Urinary bladder (tissue), 4 donors: ENCODE data around the gene DHDH. TPM values are rescaled to one million over a fixed set of nuclear protein-coding genes. Genes with fewer than 3 reads are reported as not detected.
A peak's percentile ranks its signal among the peaks of the same experiment; 100 is the strongest.

Experiments used
- DNase-seq: peaks from one replicate; pipeline ENCODE4 v3.0.0-alpha.2; 2015; ENCODE audit errors: extremely low spot score
- H3K27ac ChIP-seq: one replicate; pipeline ENCODE4 v1.5.1; 2013; ENCODE audit warnings: low read depth, mild to moderate bottlenecking, moderate library complexity
- H3K36me3 ChIP-seq: one replicate; pipeline ENCODE4 v1.6.1; 2013; ENCODE audit warnings: mild to moderate bottlenecking, moderate library complexity; ENCODE audit not compliant: insufficient read depth
- H3K4me1 ChIP-seq: one replicate; pipeline ENCODE4 v1.6.1; 2013; ENCODE audit warnings: mild to moderate bottlenecking, moderate library complexity; ENCODE audit not compliant: insufficient read depth
- H3K4me3 ChIP-seq: one replicate; pipeline ENCODE4 v1.5.1; 2013; ENCODE audit warnings: low read depth, low read length
- WGBS: extraction: QIAGEN DNeasy Blood & Tissue Kit; methylation state at CpG from one replicate; pipeline ENCODE4 v1.1.7; 2013; 5-methylcytosine and 5-hydroxymethylcytosine counted together
- polyA plus RNA-seq: library from polyadenylated mRNA; stranded (reverse); fragments of 200-250 nt; gene quantifications from one replicate; pipeline ENCODE4 v1.2.3, GENCODE V29; 2013
- total RNA-seq: library from RNA; depleted of rRNA; stranded (reverse); fragments of >200 nt; gene quantifications from one replicate; pipeline ENCODE4 v1.2.3, GENCODE V29; 2014
- donor health status: healthy with polysubstance abuse.
- donor health status: healthy.

The DHDH gene
- total and polyA plus RNA-seq, 2 donors = 0.37 to 0.75 TPM

DNA sequence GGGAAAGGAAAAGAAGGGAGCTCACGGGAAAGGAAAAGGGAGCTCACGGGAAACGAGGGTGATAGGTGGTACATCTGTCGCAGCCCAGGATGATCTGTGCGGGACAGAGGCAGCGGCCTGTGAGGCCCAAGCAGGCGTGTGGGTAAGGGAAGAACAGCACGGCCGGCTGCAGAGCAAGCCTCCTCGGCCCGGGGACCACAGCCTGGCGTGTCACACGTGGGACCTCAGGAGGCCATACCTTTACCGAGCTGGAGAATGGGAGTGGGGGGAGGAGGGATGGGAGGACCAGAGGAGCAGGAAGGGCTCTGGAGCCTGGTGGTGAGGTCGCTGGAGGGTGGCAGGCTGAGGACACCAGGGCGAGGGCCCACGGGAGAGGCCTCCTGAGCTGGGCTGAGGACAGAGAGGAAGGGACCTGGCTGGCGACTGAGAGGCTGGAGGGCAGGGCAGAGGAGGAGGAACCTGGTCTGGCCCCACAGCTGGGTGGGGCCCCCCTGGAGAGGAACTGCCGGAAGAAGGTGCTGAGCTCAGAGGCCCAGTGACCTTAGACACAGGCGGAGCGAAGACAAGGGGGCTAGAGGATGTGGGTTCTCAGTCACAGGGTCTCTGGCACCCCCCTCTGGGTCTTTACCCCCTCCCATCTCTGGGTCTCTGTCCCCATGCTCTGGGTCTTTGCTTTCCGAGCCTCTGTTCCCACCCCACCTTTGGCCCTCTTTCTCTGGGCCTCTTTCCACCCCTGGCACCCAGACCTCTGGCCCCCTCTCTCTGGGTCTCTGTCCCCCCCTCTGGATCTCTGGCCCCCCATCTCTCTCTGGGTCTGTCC lies 28.7 kb downstream of the DHDH start:
- DNase-seq = no peak
- 64% methylated on average over 22 of the region's 22 CpGs for WGBS
- H3K27ac ChIP-seq = peak overlapping the region; percentile 80
- H3K4me1 ChIP-seq = peaks cover 5% of the 10 kb centered on the region
- H3K36me3 ChIP-seq = no peaks in the 10 kb centered on the region
- no peak overlapping the region for H3K4me3 ChIP-seq

DNA sequence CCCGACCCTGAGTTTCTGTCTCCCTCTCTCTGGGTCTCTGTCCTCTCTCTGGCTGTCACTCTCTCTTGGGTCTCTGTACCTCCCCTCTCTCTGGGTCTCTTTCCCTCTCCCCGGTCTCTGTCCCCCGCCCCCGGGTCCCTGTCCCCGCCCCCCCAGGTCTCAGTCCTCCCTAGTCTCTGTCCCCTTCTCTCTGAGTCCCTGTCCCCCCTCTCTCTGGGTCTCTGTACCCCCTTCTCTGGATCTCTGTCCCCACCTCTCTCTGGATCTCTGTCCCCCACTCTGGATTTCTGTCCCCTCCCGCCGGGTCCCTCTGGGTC lies 29.3 kb downstream of the DHDH start:
- 62% methylated on average over 7 of the region's 7 CpGs for WGBS
- H3K36me3 ChIP-seq = no peaks in the 10 kb centered on the region
- peak overlapping the region; percentile 80 for H3K27ac ChIP-seq
- H3K4me3 ChIP-seq = no peak overlapping the region
- H3K4me1 ChIP-seq = peaks cover 5% of the 10 kb centered on the region
- no peak for DNase-seq

DNA sequence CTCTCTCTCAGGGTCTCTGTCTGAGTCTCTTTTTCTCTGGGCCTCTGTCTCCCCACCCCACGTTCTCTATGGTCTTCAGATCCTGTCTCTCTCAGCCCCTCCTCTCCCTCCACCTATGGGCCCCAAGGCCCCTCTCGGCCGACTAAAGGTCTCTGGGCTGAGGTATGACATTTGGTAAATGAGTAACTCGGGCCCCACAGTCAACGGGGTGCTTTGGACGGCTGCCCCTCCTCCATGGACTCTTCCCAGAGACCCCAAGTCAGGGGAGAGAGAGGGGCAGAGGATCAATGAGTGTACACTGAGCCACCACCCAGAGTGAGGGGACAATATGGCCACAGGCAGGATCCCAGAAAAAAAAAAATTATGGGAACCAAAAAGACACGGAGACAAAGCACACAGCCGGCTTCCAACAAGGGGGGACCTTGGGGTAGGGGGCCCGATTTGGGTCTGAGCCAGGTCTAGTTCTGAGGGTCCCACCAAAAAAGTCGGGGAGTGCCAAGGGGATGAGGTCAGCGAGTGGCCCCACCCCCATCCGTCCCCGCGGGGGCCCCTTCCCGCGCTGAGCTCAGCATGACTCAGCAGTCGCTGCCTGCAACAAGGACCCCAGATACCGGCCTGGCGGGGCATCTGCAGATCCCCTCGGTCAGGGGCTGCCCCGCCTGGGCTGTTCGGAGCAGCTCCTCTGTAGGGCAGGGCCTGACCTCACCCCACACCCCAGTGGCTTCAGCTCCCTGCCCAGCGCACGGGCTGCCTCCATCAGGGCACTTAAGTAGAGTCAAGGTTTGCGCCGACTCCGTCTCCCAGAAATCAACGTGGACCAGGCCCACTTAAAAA lies 30.1 kb downstream of the DHDH start:
- WGBS = 7% methylated on average over 28 of the region's 28 CpGs
- DNase-seq = no peak
- peaks cover 5% of the 10 kb centered on the region for H3K4me1 ChIP-seq
- H3K27ac ChIP-seq = peak overlapping the region; percentile 68
- no peaks in the 10 kb centered on the region for H3K36me3 ChIP-seq
- H3K4me3 ChIP-seq = peak overlapping the region; percentile 17

DNA sequence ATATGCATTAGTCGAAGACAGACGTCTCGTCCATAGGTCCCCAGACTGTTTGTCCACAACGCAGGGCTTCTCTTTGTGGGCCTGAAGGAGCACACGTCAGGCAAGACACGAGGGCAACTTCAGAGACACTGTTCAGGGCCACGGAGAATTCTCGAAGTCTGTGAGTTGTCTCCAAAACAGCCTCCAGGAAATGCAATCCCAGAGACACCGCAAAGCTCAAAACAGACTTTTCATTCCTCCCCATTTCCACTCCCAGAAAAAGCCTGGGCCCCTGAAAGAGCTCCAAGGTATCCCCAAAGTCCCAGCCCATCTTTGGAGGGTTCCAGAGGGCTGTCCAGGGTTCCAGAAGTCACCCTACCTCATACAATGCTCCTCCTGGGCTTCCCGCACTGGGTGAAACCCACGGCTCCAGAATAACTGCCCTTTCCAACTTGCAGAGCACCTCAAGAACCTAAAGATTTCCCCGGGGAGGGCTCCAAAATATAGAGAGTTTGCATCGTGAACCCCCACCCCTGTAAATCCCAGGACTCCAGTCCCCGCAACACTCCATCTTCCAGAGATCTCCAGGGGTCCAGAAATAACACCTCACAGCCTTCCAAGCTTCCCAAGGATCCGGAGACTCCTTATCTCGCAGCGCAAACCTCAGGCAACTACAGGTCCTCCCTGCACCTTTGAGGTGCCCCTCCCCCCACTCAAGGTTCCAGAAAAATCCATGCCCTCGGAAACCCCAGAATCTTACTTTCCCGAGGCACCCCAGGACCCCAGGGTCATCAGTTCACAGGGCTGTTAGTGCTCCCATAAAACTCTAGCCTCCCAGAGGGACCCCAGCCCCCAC lies 30.9 kb downstream of the DHDH start:
- Histone ChIP-seq H3K27ac (peak overlapping the region; percentile 90), H3K4me1 (peaks cover 5% of the 10 kb centered on the region), H3K36me3 (no peaks in the 10 kb centered on the region), H3K4me3 (peak overlapping the region; percentile 31)
- DNase-seq = no peak
- 15% methylated on average over 19 of the region's 19 CpGs for WGBS

DNA sequence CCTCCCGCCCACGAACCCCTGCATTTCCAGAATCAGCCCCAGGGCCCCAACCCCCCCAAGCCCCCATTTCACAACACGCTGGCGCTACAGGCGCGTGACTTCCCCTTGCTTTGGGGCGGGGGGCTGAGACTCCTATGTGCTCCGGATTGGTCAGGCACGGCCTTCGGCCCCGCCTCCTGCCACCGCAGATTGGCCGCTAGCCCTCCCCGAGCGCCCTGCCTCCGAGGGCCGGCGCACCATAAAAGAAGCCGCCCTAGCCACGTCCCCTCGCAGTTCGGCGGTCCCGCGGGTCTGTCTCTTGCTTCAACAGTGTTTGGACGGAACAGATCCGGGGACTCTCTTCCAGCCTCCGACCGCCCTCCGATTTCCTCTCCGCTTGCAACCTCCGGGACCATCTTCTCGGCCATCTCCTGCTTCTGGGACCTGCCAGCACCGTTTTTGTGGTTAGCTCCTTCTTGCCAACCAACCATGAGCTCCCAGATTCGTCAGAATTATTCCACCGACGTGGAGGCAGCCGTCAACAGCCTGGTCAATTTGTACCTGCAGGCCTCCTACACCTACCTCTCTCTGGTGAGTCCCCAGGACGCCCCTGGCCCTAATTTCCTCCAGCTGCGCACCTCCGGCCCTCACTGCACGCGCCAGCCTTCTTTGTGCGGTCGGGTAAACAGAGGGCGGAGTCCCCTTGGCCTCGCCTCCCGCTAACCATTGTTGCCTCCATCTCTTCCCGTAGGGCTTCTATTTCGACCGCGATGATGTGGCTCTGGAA lies 31.7 kb downstream of the DHDH start, which contains the start of gene FTL:
Gene FTL (plus strand): TSS at position 270 of the 766 bp plus-strand sequence. CDS start 199 bp downstream, at position 469.
- peak; percentile 86 for DNase-seq
- H3K4me3 ChIP-seq = peak within 1 kb of the TSS; percentile 65
- H3K4me1 ChIP-seq = peaks cover 5% of the 10 kb centered on the region
- WGBS = under 1% methylated on average over 52 of the region's 52 CpGs
- H3K27ac ChIP-seq = peak within 1 kb of the TSS; percentile 90
- H3K36me3 ChIP-seq = peaks cover 3% of the 10 kb centered on the region

GRCh38 chr19:48965806-48966540 lies 32.5 kb downstream of the DHDH start:
- Histone ChIP-seq H3K4me3 (peak overlapping the region; percentile 65), H3K4me1 (peaks cover 5% of the 10 kb centered on the region), H3K36me3 (peaks cover 3% of the 10 kb centered on the region), H3K27ac (peak overlapping the region; percentile 84)
- peak; percentile 86 for DNase-seq
- 10% methylated on average over 36 of the region's 36 CpGs for WGBS

DNA sequence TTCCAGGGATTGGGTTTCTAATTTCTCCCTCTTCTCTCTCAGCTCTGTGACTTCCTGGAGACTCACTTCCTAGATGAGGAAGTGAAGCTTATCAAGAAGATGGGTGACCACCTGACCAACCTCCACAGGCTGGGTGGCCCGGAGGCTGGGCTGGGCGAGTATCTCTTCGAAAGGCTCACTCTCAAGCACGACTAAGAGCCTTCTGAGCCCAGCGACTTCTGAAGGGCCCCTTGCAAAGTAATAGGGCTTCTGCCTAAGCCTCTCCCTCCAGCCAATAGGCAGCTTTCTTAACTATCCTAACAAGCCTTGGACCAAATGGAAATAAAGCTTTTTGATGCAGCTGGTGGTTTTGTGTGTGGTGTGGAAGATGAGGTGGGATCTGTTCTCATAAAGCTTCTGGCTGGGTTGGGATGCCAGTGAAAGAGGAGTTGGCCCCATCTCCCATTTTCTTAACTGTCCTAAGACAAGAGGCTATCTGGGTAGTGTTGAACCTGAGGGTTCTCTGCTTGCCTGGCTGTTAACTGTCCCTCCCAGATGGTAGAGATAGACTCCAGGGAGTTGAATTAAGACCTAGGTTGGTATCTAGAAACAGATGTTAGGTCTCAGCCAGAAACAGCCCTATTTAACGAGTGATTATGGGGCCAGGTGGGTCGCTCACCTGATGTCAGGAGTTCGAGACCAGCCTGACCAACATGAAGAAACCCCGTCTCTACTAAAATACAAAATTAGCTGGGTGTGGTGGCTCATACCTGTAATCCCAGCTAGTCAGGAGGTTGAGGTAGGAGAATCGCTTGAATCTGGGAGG lies 33.2 kb downstream of the DHDH start:
- Histone ChIP-seq H3K27ac (peak overlapping the region; percentile 55), H3K4me3 (peak overlapping the region; percentile 65), H3K4me1 (peaks cover 5% of the 10 kb centered on the region), H3K36me3 (peaks cover 3% of the 10 kb centered on the region)
- DNase-seq = no peak
- WGBS = 79% methylated on average over 10 of the region's 10 CpGs

DNA sequence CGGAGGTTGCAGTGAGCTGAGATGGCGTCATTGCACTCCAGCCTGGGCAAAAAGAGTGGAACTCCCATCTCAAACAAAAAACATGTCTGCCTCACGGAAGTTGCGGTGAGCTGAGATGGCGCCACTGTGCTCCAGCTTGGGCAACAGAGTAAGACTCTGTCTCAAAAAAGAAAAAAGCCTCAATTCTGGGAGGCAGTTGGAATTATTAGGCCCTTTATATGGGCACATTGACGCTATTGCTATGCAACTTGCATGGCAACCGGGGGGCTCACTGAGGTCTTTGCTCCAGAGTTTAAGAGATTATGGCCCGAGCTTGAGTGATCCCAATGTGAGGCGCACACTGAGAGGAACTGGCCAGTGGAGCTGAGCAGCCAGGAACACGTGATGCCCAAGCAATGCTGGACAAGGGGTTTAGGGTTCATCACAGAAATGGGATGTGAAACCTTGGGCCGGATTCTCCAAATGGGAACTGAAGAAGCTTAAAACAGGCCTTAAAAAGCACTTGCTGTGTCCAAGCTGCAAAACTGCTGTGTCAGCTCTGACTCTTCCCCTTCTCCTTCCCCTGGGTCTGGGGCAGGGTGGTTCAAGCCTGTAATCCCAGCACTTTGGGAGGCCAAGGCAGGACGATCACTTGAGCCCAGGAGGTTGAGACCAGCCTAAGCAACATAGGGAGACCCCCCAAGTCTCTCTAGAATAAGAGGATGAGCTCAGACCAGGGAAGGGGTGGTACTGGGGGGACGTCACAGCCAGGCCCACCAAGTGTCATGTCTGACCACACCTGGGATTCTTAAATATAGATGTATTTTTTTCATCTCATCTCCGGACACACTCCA lies 34.1 kb downstream of the DHDH start:
- Histone ChIP-seq H3K4me1 (peaks cover 4% of the 10 kb centered on the region), H3K4me3 (no peak overlapping the region), H3K27ac (no peak overlapping the region), H3K36me3 (peaks cover 3% of the 10 kb centered on the region)
- 73% methylated on average over 14 of the region's 14 CpGs for WGBS
- no peak for DNase-seq

DNA sequence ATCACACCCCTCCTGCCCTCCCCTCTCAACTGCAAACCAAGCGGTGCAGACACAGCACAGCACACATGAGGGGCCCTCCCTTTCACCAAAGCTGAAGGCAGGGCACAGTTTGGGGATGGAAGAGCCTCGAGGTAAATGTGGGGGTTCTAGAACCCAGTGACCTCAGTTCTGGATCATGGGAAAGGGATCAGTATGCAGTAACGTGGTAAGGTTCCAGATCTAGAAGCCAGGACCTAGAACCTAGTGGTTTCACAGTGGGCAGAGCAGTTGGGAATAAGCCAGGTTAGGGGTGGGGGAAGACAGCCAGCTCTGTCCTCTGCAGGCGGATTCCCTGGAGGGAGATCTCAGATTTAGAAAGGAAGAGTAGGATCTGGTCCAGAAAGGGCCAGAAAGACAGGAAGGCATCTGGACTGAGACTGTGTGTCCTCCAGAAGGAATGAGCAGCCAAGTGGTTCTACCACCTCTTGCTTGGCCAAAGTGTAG lies 34.7 kb downstream of the DHDH start:
- Histone ChIP-seq H3K4me3 (no peak overlapping the region), H3K27ac (no peak overlapping the region), H3K36me3 (peaks cover 3% of the 10 kb centered on the region), H3K4me1 (peaks cover 2% of the 10 kb centered on the region)
- DNase-seq = no peak
- WGBS = 49% methylated on average over 4 of the region's 4 CpGs

- peaks cover 3% of the 10 kb centered on the region for H3K36me3 ChIP-seq
- no peak overlapping the region for H3K27ac ChIP-seq
- H3K4me3 ChIP-seq = no peak overlapping the region
- H3K4me1 ChIP-seq = no peaks in the 10 kb centered on the region
- DNase-seq = no peak
- WGBS = 81% methylated on average over 15 of the region's 15 CpGs
Measured at GRCh38 chr19:48968813-48969218, 35.3 kb downstream of the DHDH start.
